Stimulated activated CD4-positive, alpha-beta T cell treated with anti-CD3 and anti-CD28 coated beads, Interleukin-1b, Interleukin-23, amount 100 ng/mL, for 4 hours (primary cell): ENCODE data around the gene DMBX1.

ENCODE experiments used
- DNase-seq, 2 donors: peaks; one replicate each; pipeline ENCODE4 v3.0.0-alpha.2; 2020; ENCODE audit warnings: low read depth in 2 of 2

DMBX1 gene

DNA sequence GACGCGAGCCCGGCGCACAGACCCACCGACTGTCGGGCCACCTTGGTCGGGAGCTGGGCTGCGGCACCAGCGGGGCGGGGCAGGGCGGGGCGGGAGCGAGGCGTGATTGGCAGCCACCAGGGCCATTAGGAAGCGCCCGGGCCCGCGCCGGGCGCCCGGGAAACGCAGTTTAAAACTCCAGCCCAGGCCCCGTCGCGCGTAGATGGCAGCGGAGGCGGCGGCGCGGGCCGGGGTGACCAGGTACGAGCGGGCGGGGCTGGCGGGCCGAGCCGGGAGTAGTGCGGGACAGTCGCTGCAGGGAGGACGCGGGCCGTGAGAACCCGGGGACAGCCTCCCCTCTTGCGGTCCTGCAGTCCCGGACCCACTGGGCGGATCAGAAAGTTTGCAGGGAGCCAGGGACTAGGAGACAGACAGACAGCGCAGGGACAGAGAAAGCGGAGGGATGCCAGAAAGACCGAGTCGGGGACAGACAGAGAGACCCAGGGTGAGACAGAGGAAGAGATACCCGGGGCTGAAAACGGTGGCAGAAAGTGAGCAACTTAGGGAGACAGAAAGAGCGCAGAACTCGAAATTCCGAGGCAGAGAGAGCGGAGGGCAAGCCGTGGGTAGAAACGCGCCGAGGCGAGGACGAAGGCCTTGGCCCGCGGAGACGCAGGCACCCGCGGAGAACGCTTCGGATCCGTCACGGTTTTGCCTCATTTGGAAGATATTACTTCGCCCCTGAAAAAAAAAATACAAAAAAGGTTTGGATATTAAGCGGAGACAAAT is at the start of gene DMBX1:
Gene DMBX1 (plus strand): TSS at position 199 of the 768 bp plus-strand sequence. CDS start 17,175 bp downstream, outside the sequence.
- DNase-seq = peak in 1 of 2 donors; percentile 28

DNA sequence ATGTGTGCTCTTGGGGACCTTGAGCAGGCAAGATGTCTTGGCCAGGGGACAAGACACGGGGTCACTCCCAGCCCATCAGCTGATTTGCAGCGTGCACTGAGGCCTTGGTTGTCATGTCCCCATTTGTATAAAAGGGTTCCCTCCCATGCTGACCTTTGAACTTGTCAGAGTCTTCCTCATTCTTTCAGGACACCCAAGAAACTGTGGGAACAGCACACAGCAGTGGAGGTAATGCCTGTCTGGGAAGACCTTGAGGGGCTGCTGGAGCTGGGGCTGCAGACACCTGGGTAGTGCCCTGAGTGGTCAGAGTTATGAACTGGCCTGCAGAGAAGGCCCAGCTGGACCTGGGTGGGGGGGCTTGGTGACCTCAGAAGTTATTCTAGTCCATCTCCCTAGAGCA is 49.2 kb upstream of the DMBX1 start:
- no peak for DNase-seq

DNA sequence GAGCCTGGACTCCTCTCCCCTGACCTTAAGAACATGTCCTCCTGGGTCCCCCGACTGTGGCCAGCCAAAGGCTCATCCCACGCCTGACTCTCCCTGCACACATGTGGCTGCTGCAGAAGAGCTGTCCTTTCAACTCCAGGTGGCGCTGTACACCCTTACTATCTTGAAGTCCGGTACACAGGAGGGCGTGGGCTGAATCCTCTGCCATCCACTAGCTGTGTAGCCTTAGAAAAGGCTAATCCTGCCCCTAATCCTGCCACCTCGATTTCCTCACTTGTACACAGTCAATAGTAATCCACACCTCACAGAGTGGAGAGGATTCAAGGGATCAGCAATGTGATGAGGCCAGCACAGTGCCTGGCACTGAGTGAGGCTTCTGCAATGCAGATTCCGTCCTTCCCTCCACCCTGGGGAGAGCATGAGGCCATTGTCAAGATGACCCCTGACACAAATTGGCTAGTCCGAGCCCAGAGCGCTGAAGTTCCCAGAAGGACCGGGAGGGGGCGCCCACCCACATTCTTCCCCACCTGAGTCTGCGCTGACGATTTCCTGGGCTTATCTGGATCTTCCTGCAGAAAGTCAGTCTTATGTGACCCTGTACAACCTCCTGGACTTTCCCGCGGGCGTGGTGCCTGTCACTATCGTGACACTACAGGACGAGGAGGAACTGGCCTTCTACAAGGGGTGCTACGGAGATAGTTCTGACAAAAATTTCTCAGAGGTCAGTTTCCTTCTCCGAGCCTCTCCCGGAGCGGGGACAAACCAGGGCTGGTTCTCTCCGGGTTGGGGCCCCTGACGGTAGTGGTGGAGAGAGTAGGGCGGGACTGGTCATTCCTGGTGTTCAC is 47.1 kb upstream of the DMBX1 start:
- peak; percentile 60 to 65 for DNase-seq

DNA sequence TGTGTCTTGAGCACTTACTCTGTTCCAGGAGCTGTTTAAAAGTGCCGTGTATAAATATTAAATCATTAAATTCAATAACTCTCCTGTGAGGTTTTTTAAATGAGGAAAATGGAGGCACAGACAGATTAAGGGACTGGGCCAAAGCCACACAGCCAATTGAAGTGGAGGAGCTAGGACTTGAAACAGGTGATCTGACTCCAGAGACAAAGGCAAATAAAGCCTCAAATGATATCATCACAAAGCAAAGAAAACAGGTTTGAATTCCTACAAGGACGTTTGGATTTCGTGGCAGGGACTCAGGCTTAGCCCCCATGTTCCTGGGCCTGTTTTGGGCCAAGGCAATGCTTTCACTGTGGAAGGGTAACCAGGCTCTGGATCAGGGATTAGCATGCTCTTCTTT is 45.2 kb upstream of the DMBX1 start:
- no peak for DNase-seq

DNA sequence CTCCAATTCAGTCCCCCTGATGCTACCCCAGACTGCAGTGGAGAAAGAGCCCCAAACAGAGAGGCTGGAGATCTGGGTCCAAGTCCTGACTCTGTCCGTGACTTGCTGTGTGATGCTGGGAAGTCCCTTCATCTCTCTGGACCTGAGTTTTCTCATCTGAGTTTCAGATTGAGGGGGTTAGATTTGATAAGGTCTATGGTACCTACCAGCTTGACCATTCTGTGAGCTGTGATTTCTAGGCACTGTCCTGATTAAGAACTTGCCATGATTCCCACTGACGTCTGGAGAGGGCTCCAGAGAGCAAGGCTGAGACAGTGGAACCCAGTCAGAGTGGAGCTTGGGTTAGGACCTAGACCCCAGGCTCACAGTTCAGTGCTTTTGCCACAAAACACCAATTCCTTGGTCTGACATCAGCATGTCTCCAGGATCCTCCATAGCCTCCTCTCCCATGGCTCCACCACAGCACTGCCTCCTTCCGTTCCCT is 43.8 kb upstream of the DMBX1 start:
- no peak for DNase-seq

DNA sequence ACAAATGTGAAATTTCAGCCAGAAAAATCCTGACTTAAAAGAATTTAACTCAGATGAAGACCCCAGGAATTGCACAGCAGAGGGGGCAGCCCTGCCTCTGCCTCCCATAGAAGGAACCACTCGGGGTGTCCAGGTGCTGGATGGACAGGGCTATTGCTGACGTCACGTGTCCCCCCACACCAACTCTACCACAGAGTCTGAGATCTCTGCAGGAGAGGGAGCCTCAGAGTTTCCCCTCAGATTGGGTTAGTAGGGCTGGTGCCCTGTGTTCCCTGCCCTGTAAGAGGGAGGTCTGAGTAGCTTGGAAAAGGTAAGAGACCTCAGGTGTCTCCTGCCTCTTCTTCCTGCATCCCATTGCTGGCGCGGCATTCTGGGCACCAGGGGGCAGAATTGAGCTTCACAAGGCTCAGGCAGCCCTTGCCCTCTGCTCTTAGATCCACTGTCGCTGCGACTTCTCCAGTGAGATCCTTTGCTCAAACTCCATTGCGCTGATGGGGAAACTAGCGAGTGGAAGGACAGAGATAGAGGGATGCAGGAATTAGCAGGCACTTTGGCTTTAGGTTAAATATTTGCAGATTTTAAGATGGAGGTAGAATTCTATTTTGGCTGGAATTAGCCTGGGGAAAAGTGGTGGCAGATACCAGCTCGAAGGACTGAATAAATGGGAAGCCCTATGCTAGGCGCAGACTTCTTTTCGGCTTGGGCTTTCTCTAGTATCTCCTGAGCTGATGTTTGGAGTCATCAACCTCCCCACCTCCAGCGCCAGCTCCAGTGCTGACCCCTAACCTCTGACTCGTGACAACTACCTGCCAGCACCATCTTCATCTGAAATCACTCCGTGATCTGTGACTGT is 42.8 kb upstream of the DMBX1 start:
- DNase-seq = peak; percentile 71 to 75

DNA sequence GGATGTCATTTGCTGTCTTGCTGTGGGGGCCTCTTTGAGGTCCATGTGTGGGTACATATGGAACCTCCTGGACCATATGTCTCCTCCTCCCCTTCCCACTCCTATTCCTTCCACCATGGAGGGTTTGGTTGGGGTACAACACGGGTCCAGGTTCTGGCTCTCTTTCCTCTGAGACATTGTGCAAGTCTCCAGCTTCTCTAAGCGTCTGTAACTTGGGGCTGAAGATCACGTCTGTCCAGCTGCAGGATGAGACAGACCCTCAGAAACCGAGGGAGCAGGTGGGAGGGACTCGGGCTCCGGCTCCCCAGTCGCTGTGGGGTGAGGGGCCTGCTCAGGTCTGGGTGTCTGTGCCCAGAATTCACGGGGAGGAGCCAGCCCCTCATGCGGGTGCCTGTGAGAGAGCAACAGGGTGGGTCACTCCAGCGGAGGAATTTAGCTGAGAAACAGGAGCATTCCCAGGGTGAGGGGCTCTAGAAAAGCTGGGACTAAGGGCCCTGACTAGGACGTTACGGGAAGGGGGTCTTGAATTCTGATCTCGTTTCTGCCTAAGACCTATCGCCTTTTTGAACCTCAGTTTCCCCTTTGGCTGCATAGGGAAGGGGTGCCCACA is 42.0 kb upstream of the DMBX1 start:
- DNase-seq = no peak

DNA sequence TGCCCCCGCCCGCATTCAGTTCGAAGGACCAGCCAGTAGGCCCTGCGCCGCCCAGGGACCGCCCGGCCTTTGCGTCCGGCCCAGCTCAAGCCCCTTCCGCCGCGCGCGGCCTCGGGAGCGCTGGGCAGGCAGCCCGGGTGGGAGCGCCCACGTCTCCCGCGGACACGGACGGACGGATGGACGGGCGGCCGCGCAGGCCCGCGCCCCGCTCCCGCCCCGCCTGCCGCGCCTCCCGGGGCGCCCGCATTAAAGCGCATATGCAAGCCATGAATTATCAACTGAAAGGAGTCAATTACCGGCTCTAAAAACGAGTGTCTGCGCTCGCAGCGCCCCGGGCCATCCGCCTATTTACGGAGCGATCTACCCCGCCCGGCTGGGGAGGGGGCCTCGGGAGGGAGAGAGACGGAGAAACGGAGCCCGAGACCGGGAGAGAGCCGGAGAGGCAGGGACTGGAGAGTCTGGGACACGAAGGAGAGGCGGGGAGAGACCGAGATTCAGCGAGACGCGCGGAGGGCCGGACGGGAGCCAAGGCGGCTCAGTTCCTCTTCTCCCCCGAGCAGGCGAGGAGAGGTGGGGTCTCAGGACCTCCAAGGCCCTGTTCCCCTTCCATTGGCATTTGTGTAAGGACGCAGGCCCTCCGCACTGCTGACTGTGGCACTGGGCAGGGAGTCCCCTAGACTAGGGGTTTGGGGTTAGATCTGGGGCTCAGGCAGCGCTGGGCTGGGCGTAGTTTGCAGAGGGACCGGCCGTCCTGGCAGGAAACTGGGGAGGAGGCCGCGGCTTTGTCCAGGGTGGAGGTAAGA is 41.3 kb upstream of the DMBX1 start:
- no peak for DNase-seq

DNA sequence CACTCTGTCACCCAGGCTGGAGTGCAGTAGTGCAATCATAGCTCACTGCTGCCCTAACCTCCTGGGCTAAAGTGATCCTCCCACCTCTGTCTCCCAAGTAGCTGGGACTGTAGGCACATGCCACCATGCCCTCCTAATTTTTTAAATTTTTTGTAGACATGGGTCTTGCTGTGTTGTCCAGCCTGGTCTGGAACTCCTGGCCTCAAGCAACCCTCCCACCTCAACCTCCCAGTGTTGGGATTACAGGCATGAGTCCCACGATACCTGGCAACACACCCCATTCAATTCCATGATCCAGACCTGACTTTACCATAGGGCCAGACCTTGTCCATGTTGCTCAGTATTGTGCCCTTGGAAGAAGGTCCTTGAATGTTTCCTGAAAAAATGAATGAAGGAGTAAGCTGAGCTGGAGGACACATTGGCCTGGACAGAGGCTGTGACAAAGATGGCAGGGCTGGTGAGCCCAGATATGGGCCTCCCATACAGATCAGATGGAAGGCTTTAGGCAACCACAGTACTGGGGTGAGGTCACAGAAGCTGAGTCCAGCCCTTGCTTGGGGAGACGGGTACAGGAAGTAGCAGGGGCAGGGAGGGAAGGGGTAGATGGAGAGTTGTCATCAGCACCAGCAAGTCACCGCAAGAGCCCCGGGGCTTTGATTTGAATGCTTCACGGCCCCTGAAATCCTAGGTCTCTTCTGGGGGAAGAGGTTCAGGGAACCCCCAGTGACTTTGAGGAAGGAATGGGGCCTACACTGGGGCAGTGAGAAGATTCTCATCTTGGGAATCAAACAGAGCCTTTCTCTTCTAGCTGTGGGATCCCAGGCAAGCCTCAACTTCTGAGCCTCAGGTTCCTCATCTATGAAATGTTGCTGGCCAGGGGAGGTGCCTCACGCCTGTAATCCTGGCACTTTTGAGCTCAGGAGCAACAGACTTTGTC is 40.1 kb upstream of the DMBX1 start:
- DNase-seq = no peak

DNA sequence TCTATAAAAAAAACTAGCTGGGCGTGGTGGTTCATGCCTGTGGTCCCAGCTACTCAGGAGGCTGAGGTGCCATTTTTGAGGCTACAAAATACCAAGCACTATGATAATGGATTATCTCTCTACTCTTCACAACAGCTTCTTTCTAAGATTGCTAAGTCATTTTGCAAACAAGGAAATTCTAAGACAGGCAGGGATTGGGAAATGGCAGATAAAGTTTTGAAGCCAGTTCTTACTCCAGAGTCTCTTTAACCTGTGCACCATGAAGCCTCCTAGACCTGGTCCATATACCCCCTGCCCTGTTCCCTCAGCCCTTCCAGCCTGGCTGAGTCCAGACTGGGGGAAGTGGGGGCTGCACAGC is 39.5 kb upstream of the DMBX1 start:
- no peak for DNase-seq

DNA sequence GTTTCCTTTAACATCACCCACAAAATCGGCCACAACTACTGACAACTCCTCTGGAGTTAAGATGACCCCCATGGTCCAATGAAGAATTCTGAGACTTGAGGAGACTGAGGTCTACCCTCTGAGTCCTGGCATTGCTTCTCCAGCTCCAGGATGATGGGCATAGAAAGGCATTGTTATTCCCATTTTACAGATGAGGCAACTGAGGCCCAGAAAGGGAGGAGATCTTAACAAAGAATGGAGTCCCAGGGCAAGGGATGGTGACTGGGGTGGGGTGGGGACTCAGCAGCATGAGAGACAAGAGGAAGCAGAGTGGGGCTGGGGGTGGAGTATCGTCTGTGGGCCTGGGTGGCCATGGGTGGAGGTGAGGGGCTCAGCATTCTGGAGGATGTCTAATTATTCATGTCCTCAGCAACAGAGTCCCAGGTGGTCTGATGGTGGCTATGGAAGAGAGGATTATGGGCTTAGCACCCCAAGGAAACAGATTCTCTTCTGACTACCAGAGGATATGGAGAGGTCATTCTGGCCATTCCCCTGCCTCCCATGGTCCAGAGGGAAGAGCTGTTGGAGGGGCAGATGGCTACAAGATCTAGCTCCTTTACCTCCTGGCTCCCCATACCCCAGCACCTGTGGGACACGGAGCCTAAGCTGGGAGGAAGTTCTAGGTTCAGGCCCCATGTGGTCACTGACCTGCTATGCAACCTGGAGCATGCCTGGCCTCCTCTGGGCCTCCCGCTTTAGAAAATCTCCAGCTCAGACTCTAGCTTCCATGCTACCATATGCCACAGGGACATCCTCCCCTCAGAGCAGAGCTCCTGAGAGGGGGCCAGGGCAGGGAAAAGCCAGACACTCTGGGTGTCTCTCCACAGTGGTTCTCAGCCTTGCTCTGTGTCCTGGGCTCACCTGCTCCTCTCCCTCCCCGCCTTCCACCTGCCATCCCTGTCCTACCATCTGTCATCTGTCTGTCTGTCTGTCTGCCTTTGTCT is 37.4 kb upstream of the DMBX1 start:
- DNase-seq = no peak

DNA sequence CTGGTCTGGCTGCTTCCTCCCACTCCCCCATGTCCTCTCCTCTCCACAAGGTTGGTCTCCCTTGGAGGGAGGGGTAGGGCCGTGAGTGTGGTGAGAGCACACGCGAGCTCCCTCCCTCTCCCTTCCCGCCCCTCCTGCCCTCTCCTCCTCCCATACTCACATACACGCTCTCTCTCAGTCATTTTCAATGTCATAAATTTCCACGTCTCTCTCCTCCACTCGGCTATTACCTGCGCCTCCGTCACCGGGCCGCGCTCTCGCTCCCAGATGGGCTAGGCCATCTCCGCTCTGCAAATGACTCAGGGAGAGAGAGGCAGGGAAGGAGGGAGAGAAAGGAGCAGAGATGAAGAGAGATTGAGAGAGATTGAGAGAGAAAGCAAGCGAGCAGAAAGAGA is 36.7 kb upstream of the DMBX1 start:
- DNase-seq = no peak

DNA sequence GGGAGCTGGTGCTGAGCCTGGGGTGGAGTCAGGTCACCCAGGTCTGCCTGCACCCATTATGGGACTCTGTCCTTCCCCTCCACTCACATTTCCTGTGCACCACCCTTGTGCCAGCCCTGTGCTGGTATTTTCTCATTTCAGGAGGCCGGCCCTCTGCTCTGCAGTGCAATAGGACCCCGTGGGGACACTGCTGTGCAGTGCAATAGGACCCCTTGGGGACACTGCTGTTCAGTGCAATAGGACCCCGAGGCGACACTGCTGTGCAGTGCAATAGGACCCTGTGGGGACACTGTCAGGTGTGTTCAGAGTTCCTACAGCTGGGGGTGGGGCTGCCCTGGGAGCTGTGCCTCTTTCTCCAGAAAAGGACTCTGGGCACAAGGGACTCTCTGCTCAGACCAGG is 36.2 kb upstream of the DMBX1 start:
- DNase-seq = no peak

DNA sequence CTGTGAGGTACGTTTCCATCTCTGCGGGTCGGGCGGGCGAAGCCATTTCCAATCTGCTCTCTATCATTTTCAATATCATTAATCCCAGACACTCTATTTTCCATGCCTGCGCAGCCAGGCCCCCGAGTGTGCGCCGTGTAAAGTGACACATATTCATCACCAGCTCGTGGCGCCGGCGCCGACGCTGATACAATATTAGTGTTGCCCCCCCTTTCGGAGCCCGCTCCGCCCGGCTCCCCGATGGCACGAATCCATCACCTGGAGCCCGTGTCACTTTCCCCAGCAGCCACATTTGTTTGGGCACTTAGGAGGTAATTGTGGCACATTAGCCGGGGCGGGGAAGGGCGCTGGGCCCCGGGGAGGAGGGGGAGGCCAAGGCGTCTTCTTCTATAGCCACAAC is 33.7 kb upstream of the DMBX1 start:
- no peak for DNase-seq

DNA sequence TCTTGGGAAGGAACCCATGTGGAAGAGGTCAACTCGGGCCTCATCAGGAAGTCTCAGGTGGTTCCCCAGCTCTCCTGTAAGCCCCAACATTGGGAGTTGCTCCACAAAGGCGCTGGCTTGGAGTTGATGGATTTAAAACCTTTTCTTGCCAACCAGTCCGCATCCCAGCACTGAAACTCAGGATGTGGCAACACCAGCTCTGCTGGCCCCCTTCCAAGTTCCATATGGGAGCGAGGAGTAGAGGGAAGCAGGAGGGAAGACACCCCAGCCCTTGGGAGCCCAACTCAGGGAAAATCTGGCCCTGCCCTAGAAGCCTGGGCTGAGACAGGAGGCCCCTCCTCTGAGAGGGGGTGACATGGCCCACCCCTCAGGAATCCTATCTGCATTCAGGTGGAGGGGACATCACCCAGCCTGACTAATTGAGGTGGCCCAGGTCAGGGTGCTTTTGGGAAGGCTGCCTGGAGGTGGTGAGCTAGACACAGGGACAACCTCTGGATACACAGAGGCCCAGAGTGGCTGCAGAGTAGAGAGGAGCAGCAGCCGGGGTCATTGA is 33.1 kb upstream of the DMBX1 start:
- no peak for DNase-seq

DNA sequence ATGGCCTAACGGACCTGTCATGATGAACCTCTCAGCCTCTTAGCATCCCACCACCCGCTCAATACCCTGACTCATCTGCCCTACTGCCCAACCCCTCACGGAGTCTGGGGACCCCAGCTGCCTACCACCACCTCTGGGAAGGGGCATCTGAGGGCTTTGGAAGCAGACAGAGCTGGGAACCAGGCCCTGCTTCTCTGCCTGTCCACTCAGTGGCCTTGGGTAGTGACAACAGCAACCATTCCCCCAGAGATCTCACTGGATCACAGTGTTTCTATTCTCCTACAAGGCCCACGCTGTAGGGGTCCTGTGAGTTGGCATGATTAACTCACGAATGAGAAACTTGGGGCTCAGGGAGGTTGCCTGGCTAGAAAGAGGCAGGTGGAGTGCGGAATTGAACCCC is 32.5 kb upstream of the DMBX1 start:
- DNase-seq = no peak

DNA sequence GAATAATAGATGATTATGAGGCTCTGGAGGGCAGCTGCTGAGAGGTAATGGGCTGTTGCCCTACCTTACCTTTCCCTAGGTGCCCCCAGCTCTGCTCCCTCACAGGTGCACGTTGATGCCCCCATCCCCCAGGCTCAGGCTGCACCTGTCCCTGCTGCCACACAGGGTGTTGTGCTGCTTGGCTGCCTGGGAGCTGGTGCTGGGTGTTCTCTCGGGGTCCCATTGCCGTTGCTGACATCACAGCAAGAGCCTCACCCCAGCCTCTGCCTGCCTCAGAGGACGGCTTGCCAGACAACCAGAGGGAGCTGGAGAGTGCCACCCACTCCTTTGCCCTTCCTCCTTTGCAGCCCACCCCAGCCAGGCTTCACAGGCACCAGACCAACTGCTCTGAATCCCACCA is 31.4 kb upstream of the DMBX1 start:
- DNase-seq = no peak

DNA sequence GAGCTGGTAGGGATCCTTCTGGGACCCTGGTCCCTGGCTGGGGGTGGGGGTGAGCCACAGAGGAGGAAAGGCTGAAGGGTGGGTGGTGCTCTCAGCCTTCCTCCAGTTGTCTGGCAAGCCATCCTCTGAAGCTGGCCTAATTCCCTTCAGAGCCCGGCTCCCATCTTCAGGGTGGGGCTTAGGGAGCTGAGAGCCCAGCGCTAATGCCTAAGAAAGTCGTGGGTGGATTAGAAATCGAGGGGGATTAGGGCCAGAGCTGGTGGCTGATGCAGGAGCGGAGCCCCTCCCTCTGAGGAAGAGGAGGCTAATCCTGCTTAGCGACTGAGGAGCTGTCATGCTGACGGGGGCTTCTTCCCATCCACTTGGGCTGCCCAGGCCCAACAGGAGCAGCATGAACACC is 30.8 kb upstream of the DMBX1 start:
- DNase-seq = no peak
